COLO829 (cell line): ENCODE results near the gene PSMG1.
"Not testable (repeated sequence)": the region's sequence is repeated elsewhere in the genome, so short reads cannot be mapped to it uniquely, and the experiment has no call there.

Source experiments
- DNase-seq: peaks from one replicate; pipeline ENCODE4 v3.0.0; 2012; ENCODE audit warnings: low spot score

Gene PSMG1

GRCh38 chr21:39188521-39189139 is 5.4 kb upstream of the PSMG1 start:
- no peak for DNase-seq

GRCh38 chr21:39187141-39187540 is 3.9 kb upstream of the PSMG1 start:
- DNase-seq: no peak

GRCh38 chr21:39186676-39187075 is 3.4 kb upstream of the PSMG1 start:
- no peak for DNase-seq

GRCh38 chr21:39185157-39185556 is 1.9 kb upstream of the PSMG1 start:
- DNase-seq: no peak

GRCh38 chr21:39184050-39184980 is 1.1 kb upstream of the PSMG1 start:
- DNase-seq: no peak

- no peak for DNase-seq
Measured at GRCh38 chr21:39182484-39183271, 573 bp downstream of the PSMG1 start.

GRCh38 chr21:39182016-39182415 is 1.2 kb downstream of the PSMG1 start:
- DNase-seq: no peak

GRCh38 chr21:39181205-39181818 is 1.9 kb downstream of the PSMG1 start:
- no peak for DNase-seq

- DNase-seq: no peak
Measured at GRCh38 chr21:39180429-39181019, 2.7 kb downstream of the PSMG1 start.

- DNase-seq: no peak
Measured at GRCh38 chr21:39178421-39178820, 4.8 kb downstream of the PSMG1 start.

GRCh38 chr21:39176271-39176709 is 7.0 kb downstream of the PSMG1 start:
- DNase-seq: no peak

- DNase-seq: no peak
Measured at GRCh38 chr21:39175665-39176064, 7.6 kb downstream of the PSMG1 start.

- no peak for DNase-seq
Measured at GRCh38 chr21:39175154-39175553, 8.1 kb downstream of the PSMG1 start.

GRCh38 chr21:39173716-39174680 is 9.3 kb downstream of the PSMG1 start:
- DNase-seq: no peak

- no peak for DNase-seq
Measured at GRCh38 chr21:39169906-39170305, 13.3 kb downstream of the PSMG1 start.

GRCh38 chr21:39168800-39169199 is 14.5 kb downstream of the PSMG1 start:
- no peak for DNase-seq

GRCh38 chr21:39164523-39164922 is 18.7 kb downstream of the PSMG1 start:
- no peak for DNase-seq

- DNase-seq: no peak
Measured at GRCh38 chr21:39161064-39161463, 22.2 kb downstream of the PSMG1 start.

GRCh38 chr21:39159342-39160063 is 23.7 kb downstream of the PSMG1 start:
- no peak for DNase-seq

GRCh38 chr21:39157241-39157640 is 26.0 kb downstream of the PSMG1 start:
- not testable (repeated sequence) for DNase-seq
